Sigmoid colon (tissue), 4 donors: ENCODE measurements around the gene GRID2.

ENCODE experiments used
- EP300 ChIP-seq, 4 donors: sonication (generic); formaldehyde crosslinking; IDR thresholded peaks; one replicate each; pipeline ENCODE4 v1.6.1; 2017; ENCODE audit warnings: antibody characterized with exemption in 4 of 4
- POLR2A ChIP-seq, 2 donors: fragments of 450-650 bp; IDR thresholded peaks; one replicate each; pipeline ENCODE4 v1.6.1; 2016; ENCODE audit warnings: antibody characterized with exemption in 2 of 2, mild to moderate bottlenecking in 2 of 2, moderate library complexity in 2 of 2
- POLR2AphosphoS5 ChIP-seq, 4 donors: sonication (generic); formaldehyde crosslinking; IDR thresholded peaks; one replicate each; pipeline ENCODE4 v1.6.1; 2017; ENCODE audit warnings: antibody characterized with exemption in 4 of 4
- TF ChIP-seq, protein P1 (sequence below), 4 experiments: fragments of 450-650 bp in 3 of 4; fragments of 200-600 bp in 1 of 4; IDR thresholded peaks; one replicate each; pipeline ENCODE4 v1.5.1; 2016 to 2019; ENCODE audit warnings: antibody characterized with exemption in 4 of 4, mild to moderate bottlenecking in 3 of 4, moderate library complexity in 2 of 4

DNA sequence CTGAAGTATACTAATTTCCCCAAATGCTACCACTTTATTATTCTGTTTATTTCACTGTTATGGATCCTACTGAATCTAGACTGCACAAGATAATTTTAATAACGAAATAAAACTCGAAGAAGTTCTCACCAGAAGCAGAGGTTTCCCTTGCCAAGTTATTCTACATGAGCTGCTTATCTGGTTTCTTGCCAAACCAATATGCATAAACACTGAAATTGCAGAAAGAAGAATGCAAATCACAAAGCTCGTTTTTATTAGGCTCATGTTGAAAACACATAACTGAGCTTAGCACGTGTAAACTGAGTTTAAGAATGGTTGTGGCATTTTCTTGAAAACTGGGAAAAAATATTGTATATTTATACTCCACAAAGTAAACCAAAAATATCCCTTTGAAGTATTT lies 35.9 kb downstream of the GRID2 start:
- TF ChIP-seq, protein P1, sequence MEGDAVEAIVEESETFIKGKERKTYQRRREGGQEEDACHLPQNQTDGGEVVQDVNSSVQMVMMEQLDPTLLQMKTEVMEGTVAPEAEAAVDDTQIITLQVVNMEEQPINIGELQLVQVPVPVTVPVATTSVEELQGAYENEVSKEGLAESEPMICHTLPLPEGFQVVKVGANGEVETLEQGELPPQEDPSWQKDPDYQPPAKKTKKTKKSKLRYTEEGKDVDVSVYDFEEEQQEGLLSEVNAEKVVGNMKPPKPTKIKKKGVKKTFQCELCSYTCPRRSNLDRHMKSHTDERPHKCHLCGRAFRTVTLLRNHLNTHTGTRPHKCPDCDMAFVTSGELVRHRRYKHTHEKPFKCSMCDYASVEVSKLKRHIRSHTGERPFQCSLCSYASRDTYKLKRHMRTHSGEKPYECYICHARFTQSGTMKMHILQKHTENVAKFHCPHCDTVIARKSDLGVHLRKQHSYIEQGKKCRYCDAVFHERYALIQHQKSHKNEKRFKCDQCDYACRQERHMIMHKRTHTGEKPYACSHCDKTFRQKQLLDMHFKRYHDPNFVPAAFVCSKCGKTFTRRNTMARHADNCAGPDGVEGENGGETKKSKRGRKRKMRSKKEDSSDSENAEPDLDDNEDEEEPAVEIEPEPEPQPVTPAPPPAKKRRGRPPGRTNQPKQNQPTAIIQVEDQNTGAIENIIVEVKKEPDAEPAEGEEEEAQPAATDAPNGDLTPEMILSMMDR (IDR thresholded peaks at IDR 0.05), result no peak
- no peak for TF ChIP-seq POLR2AphosphoS5 (IDR thresholded peaks at IDR 0.05)
- TF ChIP-seq POLR2A (IDR thresholded peaks at IDR 0.05), result no peak
- TF ChIP-seq EP300 (IDR thresholded peaks at IDR 0.05), result no peak
